ENCODE data around the gene TPO.

DNA sequence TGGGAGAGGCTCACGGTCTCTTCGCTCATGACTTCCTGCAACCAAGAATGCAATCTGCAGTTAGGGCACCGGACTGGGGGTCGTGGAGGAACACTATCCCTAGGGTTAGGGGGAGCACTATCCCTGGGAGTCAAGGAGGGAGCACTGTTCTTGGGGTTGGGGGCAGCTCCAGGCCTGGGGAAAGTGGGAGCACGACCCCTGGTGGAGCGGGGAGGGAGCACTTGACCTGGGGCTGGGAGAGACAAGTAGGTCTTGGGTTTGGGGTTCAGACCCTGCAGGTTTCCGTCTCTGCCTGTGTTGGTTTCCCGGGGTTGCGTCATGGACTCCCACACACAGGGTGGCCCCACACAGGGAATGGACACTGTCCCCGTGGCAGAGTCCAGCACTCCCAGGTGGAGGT lies 133.6 kb downstream of the TPO start:
- TF ChIP-seq, protein P1, sequence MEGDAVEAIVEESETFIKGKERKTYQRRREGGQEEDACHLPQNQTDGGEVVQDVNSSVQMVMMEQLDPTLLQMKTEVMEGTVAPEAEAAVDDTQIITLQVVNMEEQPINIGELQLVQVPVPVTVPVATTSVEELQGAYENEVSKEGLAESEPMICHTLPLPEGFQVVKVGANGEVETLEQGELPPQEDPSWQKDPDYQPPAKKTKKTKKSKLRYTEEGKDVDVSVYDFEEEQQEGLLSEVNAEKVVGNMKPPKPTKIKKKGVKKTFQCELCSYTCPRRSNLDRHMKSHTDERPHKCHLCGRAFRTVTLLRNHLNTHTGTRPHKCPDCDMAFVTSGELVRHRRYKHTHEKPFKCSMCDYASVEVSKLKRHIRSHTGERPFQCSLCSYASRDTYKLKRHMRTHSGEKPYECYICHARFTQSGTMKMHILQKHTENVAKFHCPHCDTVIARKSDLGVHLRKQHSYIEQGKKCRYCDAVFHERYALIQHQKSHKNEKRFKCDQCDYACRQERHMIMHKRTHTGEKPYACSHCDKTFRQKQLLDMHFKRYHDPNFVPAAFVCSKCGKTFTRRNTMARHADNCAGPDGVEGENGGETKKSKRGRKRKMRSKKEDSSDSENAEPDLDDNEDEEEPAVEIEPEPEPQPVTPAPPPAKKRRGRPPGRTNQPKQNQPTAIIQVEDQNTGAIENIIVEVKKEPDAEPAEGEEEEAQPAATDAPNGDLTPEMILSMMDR (IDR thresholded peaks at IDR 0.05), result no peak
- no peak for TF ChIP-seq ZFX (IDR thresholded peaks at IDR 0.05; ENCODE audit: borderline replicate concordance)

All from 22Rv1 (cell line).